ENCODE measurements around the gene PITPNM1.

DNA sequence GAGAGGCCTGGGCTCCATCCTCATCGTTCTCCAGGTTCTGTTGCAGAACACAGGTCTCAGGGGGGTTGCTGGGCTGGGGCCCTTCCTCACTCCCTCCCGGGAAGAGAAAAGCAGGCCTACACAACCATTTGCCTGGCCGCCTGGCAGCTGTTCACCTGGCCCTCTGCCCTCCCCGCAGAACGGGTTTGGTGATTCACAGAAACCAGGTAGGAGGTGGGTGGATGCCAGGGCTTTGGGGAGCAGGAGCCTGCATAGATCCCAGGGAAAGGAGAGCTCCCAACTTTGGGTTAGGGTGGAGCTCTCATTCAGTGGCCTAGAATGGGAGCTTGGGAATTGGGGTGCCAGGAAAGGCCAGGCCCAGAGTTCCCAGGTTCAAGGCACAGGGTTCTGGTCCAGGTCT is 37.1 kb downstream of the PITPNM1 start:
- no peak for TF ChIP-seq EZH2 (IDR thresholded peaks at IDR 0.05; ENCODE audit: insufficient read depth, low read length)
- TF ChIP-seq, protein P1, sequence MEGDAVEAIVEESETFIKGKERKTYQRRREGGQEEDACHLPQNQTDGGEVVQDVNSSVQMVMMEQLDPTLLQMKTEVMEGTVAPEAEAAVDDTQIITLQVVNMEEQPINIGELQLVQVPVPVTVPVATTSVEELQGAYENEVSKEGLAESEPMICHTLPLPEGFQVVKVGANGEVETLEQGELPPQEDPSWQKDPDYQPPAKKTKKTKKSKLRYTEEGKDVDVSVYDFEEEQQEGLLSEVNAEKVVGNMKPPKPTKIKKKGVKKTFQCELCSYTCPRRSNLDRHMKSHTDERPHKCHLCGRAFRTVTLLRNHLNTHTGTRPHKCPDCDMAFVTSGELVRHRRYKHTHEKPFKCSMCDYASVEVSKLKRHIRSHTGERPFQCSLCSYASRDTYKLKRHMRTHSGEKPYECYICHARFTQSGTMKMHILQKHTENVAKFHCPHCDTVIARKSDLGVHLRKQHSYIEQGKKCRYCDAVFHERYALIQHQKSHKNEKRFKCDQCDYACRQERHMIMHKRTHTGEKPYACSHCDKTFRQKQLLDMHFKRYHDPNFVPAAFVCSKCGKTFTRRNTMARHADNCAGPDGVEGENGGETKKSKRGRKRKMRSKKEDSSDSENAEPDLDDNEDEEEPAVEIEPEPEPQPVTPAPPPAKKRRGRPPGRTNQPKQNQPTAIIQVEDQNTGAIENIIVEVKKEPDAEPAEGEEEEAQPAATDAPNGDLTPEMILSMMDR (IDR thresholded peaks at IDR 0.05; ENCODE audit: insufficient read depth, low read depth, low read length): no peak

All from astrocyte (in vitro differentiated cells and primary cell).